ENCODE data around the gene MZT2B. TPM values are rescaled to one million over a fixed set of nuclear protein-coding genes. Genes with fewer than 3 reads are reported as not detected.
"Not testable (repeated sequence)": the region's sequence is repeated elsewhere in the genome, so short reads cannot be mapped to it uniquely, and the experiment has no call there.

Gene MZT2B
- polyA plus RNA-seq, 3 donors: 28.8 to 66.8 (median 64.9) TPM

DNA sequence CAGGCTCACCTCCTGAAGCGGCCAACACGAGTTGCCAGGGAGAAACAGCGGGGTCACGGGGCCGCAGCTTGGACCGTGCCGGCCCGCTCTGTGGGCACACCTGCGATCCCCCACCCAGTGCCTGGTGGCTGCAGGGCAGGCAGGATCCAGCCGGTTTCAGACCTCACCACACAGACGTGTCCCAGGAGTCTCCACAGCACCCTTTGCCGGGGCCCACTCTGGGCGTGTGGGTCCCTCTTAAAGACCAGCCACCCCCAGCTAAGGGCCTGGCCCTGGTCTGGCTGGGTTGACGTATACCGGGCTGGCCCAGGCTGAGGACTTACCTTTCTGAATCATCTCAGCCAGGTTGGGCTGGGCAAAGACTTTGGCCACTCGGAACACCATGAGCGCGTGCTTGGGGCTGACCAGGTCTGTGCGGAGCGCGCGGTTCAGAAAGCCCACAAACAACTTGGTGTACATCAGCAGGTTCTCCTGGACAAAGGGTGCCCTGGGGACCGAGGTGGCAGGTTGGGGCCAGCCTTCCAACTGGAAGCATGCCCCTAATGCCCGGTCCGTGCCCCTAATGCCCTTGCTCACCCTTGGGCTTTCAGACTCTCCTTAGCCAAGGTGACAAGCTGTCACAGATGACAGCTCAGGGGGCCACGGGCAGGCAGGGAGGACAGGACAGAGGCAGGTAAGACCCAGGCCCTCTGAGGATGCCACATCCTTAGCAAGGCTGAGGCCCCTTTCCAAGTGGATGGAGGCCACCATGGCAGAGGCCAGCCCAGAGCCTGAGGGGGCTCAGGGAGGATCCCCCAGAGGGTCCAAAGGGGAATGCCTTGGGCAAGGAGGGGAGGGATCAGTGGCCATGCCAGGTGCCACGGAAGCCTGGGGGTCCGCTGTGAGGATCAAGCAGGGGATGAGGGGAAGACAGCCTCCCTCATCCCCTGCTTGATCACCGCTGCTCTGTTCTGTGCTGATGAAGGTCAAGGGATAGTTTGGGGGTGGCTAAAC is 27.0 kb upstream of the MZT2B start:
- Histone ChIP-seq H3K9me3 (replicated peaks in 1 of 2; ENCODE audit: control insufficient read depth in 1 of 2, insufficient read depth in 1 of 2, low read length in 2 of 2) (no peaks in the 10 kb centered on the region), H3K36me3 (replicated peaks in 1 of 2; ENCODE audit: control insufficient read depth in 1 of 2, insufficient read depth in 2 of 2, low read length in 2 of 2) (peaks cover 48 to 55% of the 10 kb centered on the region in 2 donors), H3K4me3 (replicated peaks in 1 of 3; ENCODE audit: low read depth in 2 of 3, low read length in 3 of 3) (no peak overlapping the region), H3K4me2 (replicated peaks; ENCODE audit: extremely low read depth, low read length, poor library complexity, severe bottlenecking) (no peak overlapping the region), H2AFZ (ENCODE audit: insufficient read depth, low read depth, low read length, poor library complexity, severe bottlenecking) (no peak overlapping the region), H3K4me1 (ENCODE audit: control insufficient read depth in 1 of 2, insufficient read depth in 2 of 2, low read length in 2 of 2) (no peaks in the 10 kb centered on the region), H3K27ac (ENCODE audit: low read depth in 1 of 2, low read length in 2 of 2) (no peak overlapping the region), H3K27me3 (ENCODE audit: control insufficient read depth in 2 of 2, insufficient read depth in 2 of 2, low read length in 2 of 2) (no peaks in the 10 kb centered on the region), H4K20me1 (ENCODE audit: insufficient read depth, low read length) (no peaks in the 10 kb centered on the region), H3K9ac (ENCODE audit: insufficient read depth, low read length, poor library complexity, severe bottlenecking) (no peak overlapping the region), H3K79me2 (ENCODE audit: insufficient read depth, low read length) (no peaks in the 10 kb centered on the region)
- Mint-ChIP-seq H3K4me1 (peaks cover 6% of the 10 kb centered on the region), H3K36me3 (peaks cover 33 to 83% of the 10 kb centered on the region in 2 donors), H3K27ac (peak overlapping the region in 1 of 7 donors; percentile 61), H3K4me3 (no peak overlapping the region), H3K27me3 (ENCODE audit: low read depth in 3 of 3) (peaks cover 0 to 3% (median 1%) of the 10 kb centered on the region in 3 donors), H3K9me3 (no peaks in the 10 kb centered on the region)
- 98% methylated on average over 27 of the region's 29 CpGs for WGBS (ENCODE audit: insufficient coverage)
- intact Hi-C loops (cut with micrococcal nuclease): no loop called here
- no peak for DNase-seq
- TF ChIP-seq, protein P1, sequence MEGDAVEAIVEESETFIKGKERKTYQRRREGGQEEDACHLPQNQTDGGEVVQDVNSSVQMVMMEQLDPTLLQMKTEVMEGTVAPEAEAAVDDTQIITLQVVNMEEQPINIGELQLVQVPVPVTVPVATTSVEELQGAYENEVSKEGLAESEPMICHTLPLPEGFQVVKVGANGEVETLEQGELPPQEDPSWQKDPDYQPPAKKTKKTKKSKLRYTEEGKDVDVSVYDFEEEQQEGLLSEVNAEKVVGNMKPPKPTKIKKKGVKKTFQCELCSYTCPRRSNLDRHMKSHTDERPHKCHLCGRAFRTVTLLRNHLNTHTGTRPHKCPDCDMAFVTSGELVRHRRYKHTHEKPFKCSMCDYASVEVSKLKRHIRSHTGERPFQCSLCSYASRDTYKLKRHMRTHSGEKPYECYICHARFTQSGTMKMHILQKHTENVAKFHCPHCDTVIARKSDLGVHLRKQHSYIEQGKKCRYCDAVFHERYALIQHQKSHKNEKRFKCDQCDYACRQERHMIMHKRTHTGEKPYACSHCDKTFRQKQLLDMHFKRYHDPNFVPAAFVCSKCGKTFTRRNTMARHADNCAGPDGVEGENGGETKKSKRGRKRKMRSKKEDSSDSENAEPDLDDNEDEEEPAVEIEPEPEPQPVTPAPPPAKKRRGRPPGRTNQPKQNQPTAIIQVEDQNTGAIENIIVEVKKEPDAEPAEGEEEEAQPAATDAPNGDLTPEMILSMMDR (IDR thresholded peaks at IDR 0.05): no peak

DNA sequence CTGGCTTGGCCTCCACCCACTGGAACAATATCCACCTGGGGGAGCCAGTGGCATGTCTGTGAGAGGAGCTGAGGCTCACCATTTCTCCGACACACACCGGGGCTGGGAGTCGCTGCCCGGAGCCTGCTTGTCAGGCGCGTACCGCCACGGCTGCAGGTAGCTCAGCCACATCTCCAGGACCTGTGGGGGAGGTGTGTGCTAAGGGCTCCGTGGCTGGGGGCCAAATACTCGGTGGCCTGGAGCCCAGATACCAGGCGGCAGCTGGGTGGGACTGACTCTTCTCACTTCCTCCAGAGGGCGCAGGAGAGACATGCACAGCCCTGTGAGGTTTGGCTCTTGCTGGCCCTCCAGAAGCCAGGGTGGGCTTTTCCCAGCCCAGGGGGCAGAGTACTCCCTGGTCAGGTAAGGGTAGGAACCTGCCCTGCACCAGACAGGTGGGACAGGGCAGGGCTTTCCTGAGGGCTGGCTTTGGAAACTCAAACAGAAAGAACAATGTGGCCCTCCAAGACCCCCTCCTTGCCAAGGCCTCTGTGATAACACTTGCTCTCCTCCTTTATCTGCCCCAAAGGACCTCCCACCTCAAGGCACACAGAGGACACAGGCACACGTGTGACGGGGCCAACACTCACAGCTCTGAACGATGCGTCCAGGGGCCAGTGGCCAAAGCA is 26.0 kb upstream of the MZT2B start:
- H3K27ac ChIP-seq (ENCODE audit: low read depth in 1 of 2, low read length in 2 of 2); H3K27me3 ChIP-seq (ENCODE audit: control insufficient read depth in 2 of 2, insufficient read depth in 2 of 2, low read length in 2 of 2); H3K9ac ChIP-seq (ENCODE audit: insufficient read depth, low read length, poor library complexity, severe bottlenecking); DNase-seq; H3K4me1 ChIP-seq (ENCODE audit: control insufficient read depth in 1 of 2, insufficient read depth in 2 of 2, low read length in 2 of 2); H3K9me3 ChIP-seq (replicated peaks in 1 of 2; ENCODE audit: control insufficient read depth in 1 of 2, insufficient read depth in 1 of 2, low read length in 2 of 2); H3K4me3 Mint-ChIP-seq; H2AFZ ChIP-seq (ENCODE audit: insufficient read depth, low read depth, low read length, poor library complexity, severe bottlenecking); H3K27me3 Mint-ChIP-seq (ENCODE audit: low read depth in 3 of 3); H3K4me3 ChIP-seq (replicated peaks in 1 of 3; ENCODE audit: low read depth in 2 of 3, low read length in 3 of 3); intact Hi-C loops (cut with micrococcal nuclease); H4K20me1 ChIP-seq (ENCODE audit: insufficient read depth, low read length); H3K4me1 Mint-ChIP-seq; H3K4me2 ChIP-seq (replicated peaks; ENCODE audit: extremely low read depth, low read length, poor library complexity, severe bottlenecking); H3K9me3 Mint-ChIP-seq; H3K79me2 ChIP-seq (ENCODE audit: insufficient read depth, low read length): not testable (repeated sequence)
- WGBS (ENCODE audit: insufficient coverage): 98% methylated on average over 8 of the region's 16 CpGs
- Mint-ChIP-seq H3K27ac (peak overlapping the region in 2 of 7 donors; percentile 66 to 77), H3K36me3 (peaks cover 38 to 87% of the 10 kb centered on the region in 2 donors)
- peaks cover 49 to 59% of the 10 kb centered on the region in 2 donors for H3K36me3 ChIP-seq (replicated peaks in 1 of 2; ENCODE audit: control insufficient read depth in 1 of 2, insufficient read depth in 2 of 2, low read length in 2 of 2)

Measured in CD14-positive monocyte (primary cell).